ENCODE measurements around the gene NARS2.

The NARS2 gene

DNA sequence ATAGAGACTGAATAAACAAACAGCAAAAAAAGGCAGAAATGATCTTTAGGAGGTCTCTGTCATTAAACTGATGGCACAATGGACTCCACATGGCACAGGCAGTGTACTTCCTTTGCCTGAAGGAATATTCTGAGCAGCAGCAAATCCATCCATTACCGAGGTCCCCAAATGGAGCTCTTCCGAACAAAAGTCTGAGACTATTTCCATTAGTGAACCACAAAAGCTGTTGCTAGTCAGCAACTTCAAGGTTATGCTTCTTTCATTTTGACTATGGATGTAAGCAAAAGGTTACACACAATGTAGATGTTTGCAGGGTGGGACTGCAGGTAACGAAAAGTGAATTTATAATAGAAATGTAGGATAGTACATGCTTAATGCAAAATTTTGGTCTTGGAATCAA is 14.5 kb downstream of the NARS2 start:
- TF ChIP-seq FOXM1 (IDR thresholded peaks at IDR 0.05; ENCODE audit: borderline replicate concordance, low read depth) (no peak), CREB1 (IDR thresholded peaks at IDR 0.05; ENCODE audit: low read depth) (no peak), EP300 (IDR thresholded peaks at IDR 0.05; ENCODE audit: borderline replicate concordance) (no peak), MAX (IDR thresholded peaks at IDR 0.05) (no peak), TCF12 (IDR thresholded peaks at IDR 0.05; ENCODE audit: low read depth) (no peak), CEBPB (IDR thresholded peaks at IDR 0.05) (no peak), TAF1 (IDR thresholded peaks at IDR 0.05; ENCODE audit: low read depth) (no peak), ZBTB7A (IDR thresholded peaks at IDR 0.05; ENCODE audit: low read depth) (no peak), YY1 (IDR thresholded peaks at IDR 0.05; ENCODE audit: low read depth) (no peak), RAD21 (IDR thresholded peaks at IDR 0.05; ENCODE audit: low read depth) (no peak), NFIC (IDR thresholded peaks at IDR 0.05) (no peak), TEAD4 (IDR thresholded peaks at IDR 0.05) (no peak), EGR1 (IDR thresholded peaks at IDR 0.05) (no peak)
- TF ChIP-seq, protein P1, sequence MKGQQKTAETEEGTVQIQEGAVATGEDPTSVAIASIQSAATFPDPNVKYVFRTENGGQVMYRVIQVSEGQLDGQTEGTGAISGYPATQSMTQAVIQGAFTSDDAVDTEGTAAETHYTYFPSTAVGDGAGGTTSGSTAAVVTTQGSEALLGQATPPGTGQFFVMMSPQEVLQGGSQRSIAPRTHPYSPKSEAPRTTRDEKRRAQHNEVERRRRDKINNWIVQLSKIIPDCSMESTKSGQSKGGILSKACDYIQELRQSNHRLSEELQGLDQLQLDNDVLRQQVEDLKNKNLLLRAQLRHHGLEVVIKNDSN (IDR thresholded peaks at IDR 0.05) = no peak
- TF ChIP-seq, protein P2, sequence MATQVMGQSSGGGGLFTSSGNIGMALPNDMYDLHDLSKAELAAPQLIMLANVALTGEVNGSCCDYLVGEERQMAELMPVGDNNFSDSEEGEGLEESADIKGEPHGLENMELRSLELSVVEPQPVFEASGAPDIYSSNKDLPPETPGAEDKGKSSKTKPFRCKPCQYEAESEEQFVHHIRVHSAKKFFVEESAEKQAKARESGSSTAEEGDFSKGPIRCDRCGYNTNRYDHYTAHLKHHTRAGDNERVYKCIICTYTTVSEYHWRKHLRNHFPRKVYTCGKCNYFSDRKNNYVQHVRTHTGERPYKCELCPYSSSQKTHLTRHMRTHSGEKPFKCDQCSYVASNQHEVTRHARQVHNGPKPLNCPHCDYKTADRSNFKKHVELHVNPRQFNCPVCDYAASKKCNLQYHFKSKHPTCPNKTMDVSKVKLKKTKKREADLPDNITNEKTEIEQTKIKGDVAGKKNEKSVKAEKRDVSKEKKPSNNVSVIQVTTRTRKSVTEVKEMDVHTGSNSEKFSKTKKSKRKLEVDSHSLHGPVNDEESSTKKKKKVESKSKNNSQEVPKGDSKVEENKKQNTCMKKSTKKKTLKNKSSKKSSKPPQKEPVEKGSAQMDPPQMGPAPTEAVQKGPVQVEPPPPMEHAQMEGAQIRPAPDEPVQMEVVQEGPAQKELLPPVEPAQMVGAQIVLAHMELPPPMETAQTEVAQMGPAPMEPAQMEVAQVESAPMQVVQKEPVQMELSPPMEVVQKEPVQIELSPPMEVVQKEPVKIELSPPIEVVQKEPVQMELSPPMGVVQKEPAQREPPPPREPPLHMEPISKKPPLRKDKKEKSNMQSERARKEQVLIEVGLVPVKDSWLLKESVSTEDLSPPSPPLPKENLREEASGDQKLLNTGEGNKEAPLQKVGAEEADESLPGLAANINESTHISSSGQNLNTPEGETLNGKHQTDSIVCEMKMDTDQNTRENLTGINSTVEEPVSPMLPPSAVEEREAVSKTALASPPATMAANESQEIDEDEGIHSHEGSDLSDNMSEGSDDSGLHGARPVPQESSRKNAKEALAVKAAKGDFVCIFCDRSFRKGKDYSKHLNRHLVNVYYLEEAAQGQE (IDR thresholded peaks at IDR 0.05; ENCODE audit: low read depth) = no peak

DNA sequence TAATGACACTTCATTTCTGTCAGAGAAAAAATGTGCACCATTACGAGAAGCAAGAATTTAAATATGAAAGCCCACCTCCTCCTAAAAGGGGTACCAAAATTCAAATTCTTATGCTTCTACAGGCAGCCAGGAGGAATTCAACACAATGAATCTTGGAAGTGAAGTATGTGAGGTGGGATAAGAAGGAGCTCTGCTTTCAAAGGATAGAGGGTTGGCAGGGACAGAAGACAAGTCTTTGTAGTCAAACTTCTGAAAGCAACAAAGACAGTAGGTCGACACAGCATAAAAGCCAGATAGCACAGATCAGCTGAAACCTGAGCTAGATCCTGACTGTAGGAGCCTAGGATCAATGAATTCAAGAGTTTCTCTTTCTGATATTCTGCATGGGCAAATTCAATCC is 17.4 kb downstream of the NARS2 start:
- no peak for TF ChIP-seq EP300 (IDR thresholded peaks at IDR 0.05; ENCODE audit: borderline replicate concordance)
- TF ChIP-seq TCF12 (IDR thresholded peaks at IDR 0.05; ENCODE audit: low read depth) = no peak
- no peak for TF ChIP-seq NFIC (IDR thresholded peaks at IDR 0.05)
- TF ChIP-seq EGR1 (IDR thresholded peaks at IDR 0.05) = no peak
- TF ChIP-seq TEAD4 (IDR thresholded peaks at IDR 0.05) = no peak
- TF ChIP-seq TAF1 (IDR thresholded peaks at IDR 0.05; ENCODE audit: low read depth) = no peak
- TF ChIP-seq ZBTB7A (IDR thresholded peaks at IDR 0.05; ENCODE audit: low read depth) = no peak
- TF ChIP-seq, protein P2 (IDR thresholded peaks at IDR 0.05; ENCODE audit: low read depth) = no peak

GRCh38 chr11:78555592-78555991 is 19.1 kb downstream of the NARS2 start:
- TF ChIP-seq CREB1 (IDR thresholded peaks at IDR 0.05; ENCODE audit: low read depth) (no peak), EGR1 (IDR thresholded peaks at IDR 0.05) (no peak), CEBPB (IDR thresholded peaks at IDR 0.05) (no peak), TEAD4 (IDR thresholded peaks at IDR 0.05) (no peak), FOXM1 (IDR thresholded peaks at IDR 0.05; ENCODE audit: borderline replicate concordance, low read depth) (no peak), TCF12 (IDR thresholded peaks at IDR 0.05; ENCODE audit: low read depth) (no peak), TAF1 (IDR thresholded peaks at IDR 0.05; ENCODE audit: low read depth) (no peak), EP300 (IDR thresholded peaks at IDR 0.05; ENCODE audit: borderline replicate concordance) (no peak), YY1 (IDR thresholded peaks at IDR 0.05; ENCODE audit: low read depth) (no peak), NFIC (IDR thresholded peaks at IDR 0.05) (no peak), ZBTB7A (IDR thresholded peaks at IDR 0.05; ENCODE audit: low read depth) (no peak), MAX (IDR thresholded peaks at IDR 0.05) (no peak), RAD21 (IDR thresholded peaks at IDR 0.05; ENCODE audit: low read depth) (no peak)
- TF ChIP-seq, protein P1 (IDR thresholded peaks at IDR 0.05) = no peak
- TF ChIP-seq, protein P2 (IDR thresholded peaks at IDR 0.05; ENCODE audit: low read depth) = no peak

- no peak for TF ChIP-seq RAD21 (IDR thresholded peaks at IDR 0.05; ENCODE audit: low read depth)
- no peak for TF ChIP-seq ZBTB7A (IDR thresholded peaks at IDR 0.05; ENCODE audit: low read depth)
- TF ChIP-seq CEBPB (IDR thresholded peaks at IDR 0.05) = no peak
- no peak for TF ChIP-seq EGR1 (IDR thresholded peaks at IDR 0.05)
- TF ChIP-seq FOXM1 (IDR thresholded peaks at IDR 0.05; ENCODE audit: borderline replicate concordance, low read depth) = no peak
- no peak for TF ChIP-seq MAX (IDR thresholded peaks at IDR 0.05)
- TF ChIP-seq, protein P1 (IDR thresholded peaks at IDR 0.05) = no peak
Observed at GRCh38 chr11:78552881-78553280, 21.8 kb downstream of the NARS2 start.
